AG09309 (cell line): ENCODE measurements around the gene NEDD9.

Experiments used
- DNase-seq: peaks from one replicate; pipeline ENCODE4 v3.0.0-alpha.2; 2010; ENCODE audit warnings: low read depth
- H3K4me3 ChIP-seq: 2 replicates; pipeline ENCODE4 v1.5.1; 2011; ENCODE audit warnings: mild to moderate bottlenecking, low read depth, low read length, moderate library complexity; ENCODE audit not compliant: control insufficient read depth
- TF ChIP-seq, protein P1 (sequence below): IDR thresholded peaks from 2 replicates; pipeline ENCODE4 v1.5.1; 2011; ENCODE audit warnings: mild to moderate bottlenecking, low read depth, low read length, inconsistent platforms; ENCODE audit not compliant: insufficient read depth, control insufficient read depth; ENCODE audit errors: missing control alignments

Gene NEDD9

DNA sequence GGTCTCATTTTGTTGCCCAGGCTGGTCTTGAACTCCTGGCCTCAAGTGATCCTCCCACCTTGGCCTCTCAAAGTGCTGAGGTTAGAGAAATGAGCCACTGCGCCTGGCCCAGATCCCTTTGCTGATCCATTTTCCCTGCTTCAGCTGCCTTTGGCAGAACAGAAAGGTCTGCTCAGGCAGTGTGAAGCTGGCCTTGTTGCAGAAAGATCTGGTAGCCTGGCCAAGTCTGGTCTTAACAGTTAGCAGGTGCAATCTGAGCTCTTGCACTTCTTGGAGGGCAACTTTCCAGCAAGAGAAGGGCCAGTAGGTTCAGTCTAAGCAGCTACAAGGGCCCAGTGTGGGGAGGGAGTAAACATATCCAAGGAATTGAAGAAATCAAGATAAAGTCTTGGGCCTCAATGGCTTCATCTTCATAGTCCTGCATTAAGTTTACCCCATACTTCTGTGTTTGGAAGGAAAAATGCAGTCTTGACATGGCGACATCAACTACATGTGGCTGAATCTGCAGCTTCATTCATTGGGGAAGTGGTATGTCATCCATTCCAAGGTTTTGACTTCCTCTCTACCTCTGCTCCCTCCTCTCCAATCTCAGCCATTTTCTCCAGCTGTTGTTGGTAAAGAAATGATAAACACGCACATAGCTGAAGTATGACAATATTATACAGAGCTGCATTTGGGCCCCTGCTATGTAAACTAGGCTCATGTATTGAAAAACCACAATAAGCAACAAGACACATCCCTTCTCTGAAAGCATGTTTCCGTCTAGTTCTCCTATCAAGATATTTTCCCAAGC lies 39.0 kb upstream of the NEDD9 start:
- no peak for DNase-seq
- TF ChIP-seq, protein P1, sequence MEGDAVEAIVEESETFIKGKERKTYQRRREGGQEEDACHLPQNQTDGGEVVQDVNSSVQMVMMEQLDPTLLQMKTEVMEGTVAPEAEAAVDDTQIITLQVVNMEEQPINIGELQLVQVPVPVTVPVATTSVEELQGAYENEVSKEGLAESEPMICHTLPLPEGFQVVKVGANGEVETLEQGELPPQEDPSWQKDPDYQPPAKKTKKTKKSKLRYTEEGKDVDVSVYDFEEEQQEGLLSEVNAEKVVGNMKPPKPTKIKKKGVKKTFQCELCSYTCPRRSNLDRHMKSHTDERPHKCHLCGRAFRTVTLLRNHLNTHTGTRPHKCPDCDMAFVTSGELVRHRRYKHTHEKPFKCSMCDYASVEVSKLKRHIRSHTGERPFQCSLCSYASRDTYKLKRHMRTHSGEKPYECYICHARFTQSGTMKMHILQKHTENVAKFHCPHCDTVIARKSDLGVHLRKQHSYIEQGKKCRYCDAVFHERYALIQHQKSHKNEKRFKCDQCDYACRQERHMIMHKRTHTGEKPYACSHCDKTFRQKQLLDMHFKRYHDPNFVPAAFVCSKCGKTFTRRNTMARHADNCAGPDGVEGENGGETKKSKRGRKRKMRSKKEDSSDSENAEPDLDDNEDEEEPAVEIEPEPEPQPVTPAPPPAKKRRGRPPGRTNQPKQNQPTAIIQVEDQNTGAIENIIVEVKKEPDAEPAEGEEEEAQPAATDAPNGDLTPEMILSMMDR, result no peak
- no peak overlapping the region for H3K4me3 ChIP-seq

DNA sequence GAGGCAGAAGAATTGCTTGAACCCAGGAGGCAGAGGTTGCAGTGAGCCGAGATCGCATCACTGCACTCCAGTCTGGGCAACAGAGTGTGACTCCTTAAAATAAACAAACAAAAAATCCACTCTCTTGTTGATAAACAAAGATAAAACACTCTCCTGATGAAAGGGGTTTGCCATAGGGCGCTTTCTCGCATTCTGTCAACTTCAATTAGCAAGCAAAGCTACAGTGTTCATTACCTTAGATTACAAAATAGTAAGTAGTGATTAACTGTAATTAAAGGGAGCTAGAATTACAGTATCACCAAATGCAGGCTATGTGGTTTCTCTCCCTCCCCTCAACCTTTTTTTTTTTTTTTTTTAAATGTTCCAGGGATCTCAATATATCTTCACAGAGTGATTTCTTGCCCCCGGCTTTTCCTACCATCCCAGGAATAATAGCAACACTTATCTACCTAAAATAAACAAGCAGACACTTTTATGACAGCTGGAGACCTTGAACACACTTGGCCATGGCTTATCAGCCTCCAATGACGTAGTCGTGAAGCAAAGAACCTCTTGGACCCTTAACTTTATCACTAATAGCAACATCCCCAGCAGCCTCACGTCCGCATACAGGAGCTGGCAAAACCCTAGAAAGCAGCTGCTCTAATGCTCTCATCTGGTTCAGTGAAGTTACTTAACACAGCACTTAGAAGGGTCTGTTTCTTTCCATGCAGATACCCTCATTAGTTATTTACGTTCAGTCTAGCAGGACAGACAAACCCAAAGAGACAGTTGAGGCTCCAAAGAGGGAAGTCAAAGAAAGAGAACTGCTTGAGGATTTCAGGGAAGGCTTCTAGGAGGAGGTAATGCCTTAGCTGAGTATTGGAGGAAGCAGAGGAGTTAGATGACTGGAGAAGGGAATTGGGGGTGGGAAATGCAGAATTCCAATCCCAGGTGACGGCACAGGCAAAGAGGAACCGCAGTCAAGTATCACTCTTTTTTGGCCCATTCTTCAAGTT lies 37.9 kb upstream of the NEDD9 start:
- DNase-seq, result no peak
- H3K4me3 ChIP-seq, result no peak overlapping the region
- TF ChIP-seq, protein P1, result no peak

DNA sequence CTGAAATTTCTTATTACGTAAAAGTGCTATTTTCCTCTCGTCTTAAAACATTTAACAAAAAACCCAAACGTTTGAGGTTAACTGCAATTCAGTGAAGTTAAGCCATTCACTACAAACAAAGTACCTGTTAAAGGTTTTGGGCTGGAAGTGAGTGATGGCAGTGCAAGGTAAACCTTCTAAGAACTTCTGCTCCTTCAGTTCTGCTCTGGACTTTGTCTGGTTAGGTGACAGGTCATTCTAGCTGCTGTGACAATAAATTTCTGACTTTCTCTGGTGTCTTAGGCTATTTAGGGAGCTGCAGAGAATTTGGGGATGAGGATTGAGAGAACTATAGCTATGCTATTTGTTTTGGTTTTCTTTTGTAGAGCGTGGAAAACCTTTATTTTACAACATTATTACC lies 36.5 kb upstream of the NEDD9 start:
- no peak for DNase-seq
- TF ChIP-seq, protein P1, result no peak
- no peak overlapping the region for H3K4me3 ChIP-seq

DNA sequence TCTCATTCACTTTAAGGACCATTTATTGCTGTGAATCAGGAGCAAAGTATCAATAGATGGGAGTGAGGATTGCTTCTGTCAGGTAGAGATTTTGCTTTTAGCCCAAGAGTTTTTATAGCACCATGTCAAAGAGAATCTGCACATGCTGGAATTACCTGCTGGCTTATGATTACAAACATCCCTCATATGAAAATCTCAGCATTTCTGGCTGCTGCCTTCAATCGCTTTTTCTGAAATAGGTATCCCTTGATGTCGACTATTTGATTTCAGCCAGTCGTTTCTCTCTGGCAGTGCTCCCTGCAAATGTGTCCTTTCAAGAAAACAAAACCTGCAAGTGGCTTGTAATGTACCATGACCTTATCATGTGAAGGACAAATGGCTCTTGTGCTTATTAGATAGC lies 34.5 kb upstream of the NEDD9 start:
- DNase-seq, result no peak
- no peak overlapping the region for H3K4me3 ChIP-seq
- TF ChIP-seq, protein P1, result no peak

DNA sequence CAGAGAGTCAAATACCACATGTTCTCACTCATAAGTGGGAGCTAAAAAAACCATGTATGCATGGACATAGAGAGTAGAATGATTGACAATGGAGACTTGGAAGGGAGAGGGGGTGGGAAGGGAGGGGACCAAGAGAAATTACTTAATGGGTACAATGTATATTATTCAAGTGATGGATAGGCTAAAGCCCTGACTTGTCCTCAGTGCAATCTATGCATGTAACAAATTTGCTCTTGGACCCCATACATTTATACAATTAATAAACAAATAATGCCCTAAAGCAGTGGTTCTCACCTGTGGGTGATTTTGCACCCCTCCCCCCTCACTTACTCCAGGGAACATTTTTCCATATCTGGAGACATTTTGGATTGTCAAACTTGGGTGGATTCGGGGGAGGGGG lies 33.5 kb upstream of the NEDD9 start:
- DNase-seq, result no peak
- TF ChIP-seq, protein P1, result no peak
- H3K4me3 ChIP-seq, result no peak overlapping the region

DNA sequence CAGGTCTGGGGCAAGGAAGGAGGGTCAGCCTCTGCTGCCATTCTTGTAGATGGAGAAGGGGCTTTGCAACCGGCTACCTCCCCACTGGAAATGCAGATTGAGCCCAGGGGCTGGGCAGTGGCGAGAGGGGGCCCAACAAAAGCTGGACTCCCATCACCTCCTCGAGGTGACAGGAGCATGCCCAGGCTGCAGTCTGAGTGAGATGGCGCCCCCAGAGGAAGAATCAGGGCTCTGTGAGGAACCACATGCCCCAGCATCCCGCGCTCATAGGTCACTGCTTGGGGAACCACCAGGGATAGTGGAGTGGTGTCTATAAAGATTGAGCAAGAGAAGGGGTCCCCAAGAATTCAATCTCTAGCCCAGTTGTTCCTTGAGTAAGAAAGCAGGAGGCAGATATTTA lies 31.6 kb upstream of the NEDD9 start:
- TF ChIP-seq, protein P1, result no peak
- no peak for DNase-seq
- no peak overlapping the region for H3K4me3 ChIP-seq
